Measurements from ENCODE around the gene SLC47A2. TPM values are rescaled to one million over a fixed set of nuclear protein-coding genes. Genes with fewer than 3 reads are reported as not detected.

Gene SLC47A2
- total RNA-seq, 4 donors from 2014 or later, result not detected

GRCh38 chr17:19644493-19645210 is 71.7 kb downstream of the SLC47A2 start:
- H3K4me3 ChIP-seq, result no peak overlapping the region
- DNase-seq (ENCODE audit: extremely low spot score), result no peak
- no peak overlapping the region for H3K27ac ChIP-seq (replicated peaks in 1 of 4)
- H3K36me3 ChIP-seq, result no peaks in the 10 kb centered on the region
- 86% methylated on average over 5 of the region's 5 CpGs for WGBS
- no peaks in the 10 kb centered on the region for H3K27me3 ChIP-seq
- H3K4me1 ChIP-seq, result peaks cover 14 to 34% (median 30%) of the 10 kb centered on the region in 4 donors
- TF ChIP-seq, protein P1, sequence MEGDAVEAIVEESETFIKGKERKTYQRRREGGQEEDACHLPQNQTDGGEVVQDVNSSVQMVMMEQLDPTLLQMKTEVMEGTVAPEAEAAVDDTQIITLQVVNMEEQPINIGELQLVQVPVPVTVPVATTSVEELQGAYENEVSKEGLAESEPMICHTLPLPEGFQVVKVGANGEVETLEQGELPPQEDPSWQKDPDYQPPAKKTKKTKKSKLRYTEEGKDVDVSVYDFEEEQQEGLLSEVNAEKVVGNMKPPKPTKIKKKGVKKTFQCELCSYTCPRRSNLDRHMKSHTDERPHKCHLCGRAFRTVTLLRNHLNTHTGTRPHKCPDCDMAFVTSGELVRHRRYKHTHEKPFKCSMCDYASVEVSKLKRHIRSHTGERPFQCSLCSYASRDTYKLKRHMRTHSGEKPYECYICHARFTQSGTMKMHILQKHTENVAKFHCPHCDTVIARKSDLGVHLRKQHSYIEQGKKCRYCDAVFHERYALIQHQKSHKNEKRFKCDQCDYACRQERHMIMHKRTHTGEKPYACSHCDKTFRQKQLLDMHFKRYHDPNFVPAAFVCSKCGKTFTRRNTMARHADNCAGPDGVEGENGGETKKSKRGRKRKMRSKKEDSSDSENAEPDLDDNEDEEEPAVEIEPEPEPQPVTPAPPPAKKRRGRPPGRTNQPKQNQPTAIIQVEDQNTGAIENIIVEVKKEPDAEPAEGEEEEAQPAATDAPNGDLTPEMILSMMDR (IDR thresholded peaks at IDR 0.05), result no peak
- TF ChIP-seq POLR2A (IDR thresholded peaks at IDR 0.05; ENCODE audit: low read depth), result no peak
- TF ChIP-seq EP300 (IDR thresholded peaks at IDR 0.05), result no peak
- TF ChIP-seq POLR2AphosphoS5 (IDR thresholded peaks at IDR 0.05), result no peak
- no peaks in the 10 kb centered on the region for H3K9me3 ChIP-seq
- intact Hi-C loops (cut with DNase I), result loop anchor here (5.0 to 10.0 kb wide), 5 partner anchors 60 to 267 kb away; partner anchors contain the start of gene MAPK7

GRCh38 chr17:19642373-19642893 is 74.0 kb downstream of the SLC47A2 start:
- Histone ChIP-seq H3K9me3 (no peaks in the 10 kb centered on the region), H3K4me1 (peaks cover 9 to 23% (median 21%) of the 10 kb centered on the region in 4 donors), H3K27me3 (no peaks in the 10 kb centered on the region), H3K27ac (replicated peaks in 1 of 4) (no peak overlapping the region), H3K36me3 (no peaks in the 10 kb centered on the region), H3K4me3 (no peak overlapping the region)
- 74% methylated on average over 5 of the region's 5 CpGs for WGBS
- intact Hi-C loops (cut with DNase I), result loop anchor here (10.0 kb wide), 1 partner anchor 58 kb away; no protein-coding TSS in a partner anchor
- DNase-seq (ENCODE audit: extremely low spot score), result no peak
- TF ChIP-seq POLR2AphosphoS5 (IDR thresholded peaks at IDR 0.05), result no peak
- TF ChIP-seq, protein P1 (IDR thresholded peaks at IDR 0.05), result no peak
- no peak for TF ChIP-seq POLR2A (IDR thresholded peaks at IDR 0.05; ENCODE audit: low read depth)
- TF ChIP-seq EP300 (IDR thresholded peaks at IDR 0.05), result no peak

- Histone ChIP-seq H3K27me3 (no peaks in the 10 kb centered on the region), H3K9me3 (no peaks in the 10 kb centered on the region), H3K4me1 (peaks cover 3 to 17% (median 15%) of the 10 kb centered on the region in 4 donors), H3K27ac (replicated peaks in 1 of 4) (no peak overlapping the region), H3K36me3 (no peaks in the 10 kb centered on the region), H3K4me3 (no peak overlapping the region)
- TF ChIP-seq POLR2AphosphoS5 (IDR thresholded peaks at IDR 0.05) (no peak), POLR2A (IDR thresholded peaks at IDR 0.05; ENCODE audit: low read depth) (no peak), EP300 (IDR thresholded peaks at IDR 0.05) (no peak)
- TF ChIP-seq, protein P1 (IDR thresholded peaks at IDR 0.05), result no peak
- no peak for DNase-seq (ENCODE audit: extremely low spot score)
- WGBS, result 89% methylated on average over 4 of the region's 4 CpGs
- intact Hi-C loops (cut with DNase I), result loop anchor here (10.0 kb wide), 1 partner anchor 57 kb away; no protein-coding TSS in a partner anchor
These were observed 74.6 kb downstream of the SLC47A2 start for GRCh38 chr17:19641687-19642372.

- Histone ChIP-seq H3K9me3 (no peaks in the 10 kb centered on the region), H3K36me3 (no peaks in the 10 kb centered on the region), H3K4me1 (no peaks in the 10 kb centered on the region), H3K27me3 (no peaks in the 10 kb centered on the region), H3K4me3 (no peak overlapping the region), H3K27ac (replicated peaks in 1 of 4) (no peak overlapping the region)
- DNase-seq (ENCODE audit: extremely low spot score), result no peak
- TF ChIP-seq, protein P1 (IDR thresholded peaks at IDR 0.05), result no peak
- TF ChIP-seq POLR2AphosphoS5 (IDR thresholded peaks at IDR 0.05), result no peak
- intact Hi-C loops (cut with DNase I), result no loop called here
- 97% methylated on average over 2 of the region's 2 CpGs for WGBS
These were observed 84.5 kb downstream of the SLC47A2 start for GRCh38 chr17:19631905-19632304.

All from esophagus muscularis mucosa (tissue), 4 donors.